Measurements from ENCODE around the gene TMEM238L.

The TMEM238L gene

DNA sequence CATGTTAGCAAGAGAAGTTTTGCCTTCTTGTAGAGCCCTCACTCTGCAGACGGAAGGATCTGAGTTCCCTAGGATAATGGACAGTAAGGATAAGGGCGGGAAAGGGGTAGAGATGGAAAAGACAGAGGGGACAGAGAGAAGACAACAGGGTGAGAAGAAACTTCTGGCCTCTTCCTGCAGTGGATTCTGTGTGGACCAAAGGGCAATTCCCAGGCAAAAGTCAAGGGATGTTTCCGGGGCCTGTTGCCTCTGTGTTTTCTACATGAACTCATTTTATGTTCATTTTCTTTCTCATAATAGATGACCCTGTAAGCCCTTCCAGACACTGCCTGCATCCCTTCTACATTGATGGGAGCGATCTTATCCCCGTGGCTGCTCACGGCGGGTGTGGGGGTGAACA is 647 bp upstream of the TMEM238L start:
- no peak for DNase-seq (ENCODE audit: low read depth in 2 of 2)

DNA sequence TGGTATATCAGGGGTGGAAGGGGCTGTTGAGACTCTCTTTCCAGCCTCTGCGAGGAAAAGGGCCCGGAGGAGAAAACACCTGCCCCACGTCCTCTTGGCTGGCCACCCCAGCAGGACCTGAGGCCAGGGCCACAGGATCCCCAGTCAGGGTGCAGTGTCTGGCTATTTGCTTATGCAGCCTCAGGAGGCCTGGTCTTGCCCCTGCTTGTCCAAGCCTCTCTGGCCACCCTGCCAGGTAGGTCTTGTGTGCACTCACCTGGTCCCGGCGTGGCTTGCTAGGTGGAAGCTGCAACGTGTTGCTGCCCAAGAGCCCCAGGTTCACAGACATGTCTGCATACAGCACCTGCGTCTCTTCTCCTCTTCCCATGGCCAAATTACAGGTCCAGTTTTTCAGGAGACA is 549 bp downstream of the TMEM238L start:
- DNase-seq (ENCODE audit: low read depth in 2 of 2) = no peak

DNA sequence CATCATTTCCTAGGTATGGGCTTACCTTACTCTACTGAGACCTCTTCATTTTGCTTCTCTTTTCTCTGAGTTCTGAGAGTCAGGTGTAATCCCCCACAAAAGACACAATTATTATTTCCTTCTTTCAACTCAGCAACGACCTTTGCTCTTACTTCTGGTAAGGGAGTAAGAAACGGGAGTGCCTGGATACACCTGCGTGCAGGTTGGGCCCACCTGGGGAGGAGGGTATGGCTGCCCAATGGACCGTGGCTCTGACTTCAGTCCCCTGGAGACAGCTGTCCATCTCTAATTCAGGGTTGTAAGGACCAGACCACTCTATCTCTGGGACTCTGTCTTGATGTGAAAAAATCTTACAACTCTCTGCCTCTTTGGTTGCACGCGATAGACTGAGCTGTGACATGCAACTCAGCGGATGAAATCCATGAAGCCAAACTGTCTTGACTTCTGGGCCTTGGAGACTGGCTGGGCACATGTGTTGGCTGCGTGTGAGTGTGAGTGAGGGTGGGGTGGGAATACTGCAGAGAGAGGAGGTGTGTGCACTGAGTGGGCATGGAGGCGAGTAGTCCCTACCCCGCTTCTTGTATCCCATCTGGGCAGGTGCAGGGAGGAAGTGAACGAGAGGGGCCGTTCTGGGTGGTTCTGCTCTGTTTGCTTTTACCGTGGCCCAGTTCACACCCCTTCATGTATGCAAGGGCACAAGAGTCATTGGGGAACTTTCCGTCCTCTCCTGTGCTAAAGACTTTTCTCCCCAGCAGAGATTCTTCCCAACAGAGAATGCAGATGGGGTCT is 1.2 kb downstream of the TMEM238L start:
- no peak for DNase-seq (ENCODE audit: low read depth in 2 of 2)

DNA sequence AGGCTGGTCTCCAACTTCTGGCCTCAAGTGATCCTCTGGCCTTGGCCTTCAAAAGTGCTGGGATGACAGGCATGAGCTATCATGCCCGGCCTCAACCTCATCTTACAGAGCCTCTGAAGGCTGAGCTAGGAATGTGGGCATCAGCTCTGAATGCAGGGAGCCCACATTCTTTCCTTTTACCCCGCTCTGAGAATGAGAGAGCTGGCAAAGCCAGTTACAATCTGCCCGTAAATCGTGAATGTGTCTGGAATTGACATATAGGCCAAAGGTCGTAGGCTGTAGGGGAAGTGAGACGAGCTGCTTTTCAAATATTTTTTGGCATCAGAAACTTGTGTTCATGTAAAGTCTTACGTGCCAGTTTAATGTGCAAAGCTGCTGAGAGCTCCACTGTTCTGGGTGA is 4.5 kb downstream of the TMEM238L start:
- DNase-seq (ENCODE audit: low read depth in 2 of 2) = no peak

DNA sequence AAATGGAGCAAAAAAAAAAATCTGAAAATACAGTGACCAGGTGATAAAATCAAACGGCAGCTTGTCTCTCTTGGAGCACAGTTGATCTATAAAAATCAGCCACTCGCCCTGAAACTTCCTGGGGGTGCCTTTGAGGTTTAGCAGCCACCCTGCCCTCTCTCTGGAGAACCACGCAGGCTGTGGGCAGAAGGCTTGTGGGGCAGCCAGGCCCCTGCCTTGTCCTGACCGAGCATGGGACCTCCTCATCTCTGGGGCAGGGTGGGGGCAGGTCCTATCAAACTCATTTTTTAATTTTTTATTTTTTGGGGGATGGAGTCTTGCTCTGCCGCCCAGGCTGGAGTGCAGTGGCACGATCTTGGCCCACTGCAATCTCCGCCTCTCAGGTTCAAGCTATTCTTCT is 5.0 kb downstream of the TMEM238L start:
- DNase-seq (ENCODE audit: low read depth in 2 of 2) = no peak

DNA sequence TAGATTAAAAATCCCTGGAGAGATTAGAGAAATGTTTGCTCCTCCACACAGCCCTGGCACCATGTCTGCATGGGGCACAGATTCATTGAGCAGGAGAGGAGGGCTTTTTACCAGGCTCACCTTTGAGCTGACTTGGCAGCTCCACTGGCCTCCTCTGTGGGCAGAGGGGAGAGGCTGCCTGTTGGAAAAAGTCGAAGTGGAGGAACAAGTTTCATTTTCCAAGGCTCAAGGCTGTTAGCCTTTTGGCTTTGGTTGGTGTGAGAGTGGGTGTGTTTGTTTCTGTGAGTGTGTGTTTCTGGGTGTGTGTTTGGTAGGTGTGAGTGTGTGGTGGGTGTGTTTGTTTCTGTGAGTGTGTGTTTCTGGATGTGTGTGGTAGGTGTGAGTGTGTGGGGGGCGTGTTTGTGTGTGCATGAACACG is 5.6 kb downstream of the TMEM238L start:
- no peak for DNase-seq (ENCODE audit: low read depth in 2 of 2)

DNA sequence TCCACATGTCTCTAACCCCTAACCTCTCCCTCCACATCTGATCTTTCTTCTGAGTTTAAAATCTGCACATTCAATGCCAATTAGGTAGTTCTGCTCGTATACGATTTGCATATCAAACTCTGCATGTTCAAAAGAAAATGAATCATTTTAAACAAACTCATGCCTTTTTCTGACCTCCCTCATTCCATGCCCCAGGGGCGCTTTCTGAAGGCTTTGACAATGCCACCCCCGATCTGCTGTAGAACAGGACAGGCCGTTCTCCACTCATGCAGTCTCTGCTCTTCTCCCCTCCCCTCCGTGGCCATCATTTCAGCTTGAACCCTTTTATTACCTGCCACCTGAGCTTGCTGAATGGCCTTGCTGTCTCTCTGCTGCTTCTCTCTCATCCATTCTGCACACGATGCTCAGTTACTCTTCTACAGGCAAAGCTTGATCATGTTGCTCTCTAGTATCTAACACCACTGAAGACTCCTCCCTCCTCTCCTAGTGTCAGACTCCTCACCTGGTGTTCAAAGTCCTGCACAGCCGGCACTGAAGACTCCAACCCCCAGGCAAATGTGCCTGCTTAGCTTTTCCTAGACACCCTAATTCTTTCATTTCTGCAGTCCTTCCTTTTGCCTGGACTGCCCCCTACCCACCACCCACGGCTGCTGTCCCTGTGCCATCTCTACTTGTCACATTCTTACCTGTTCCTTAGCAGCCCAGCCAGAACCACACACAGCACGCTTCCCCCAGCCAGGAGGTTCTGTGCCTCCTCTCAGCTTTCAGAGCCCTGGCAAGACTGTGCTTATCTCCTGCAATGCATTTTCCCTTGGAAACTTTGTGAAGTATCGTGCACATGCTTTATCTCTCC is 6.2 kb downstream of the TMEM238L start:
- no peak for DNase-seq (ENCODE audit: low read depth in 2 of 2)

DNA sequence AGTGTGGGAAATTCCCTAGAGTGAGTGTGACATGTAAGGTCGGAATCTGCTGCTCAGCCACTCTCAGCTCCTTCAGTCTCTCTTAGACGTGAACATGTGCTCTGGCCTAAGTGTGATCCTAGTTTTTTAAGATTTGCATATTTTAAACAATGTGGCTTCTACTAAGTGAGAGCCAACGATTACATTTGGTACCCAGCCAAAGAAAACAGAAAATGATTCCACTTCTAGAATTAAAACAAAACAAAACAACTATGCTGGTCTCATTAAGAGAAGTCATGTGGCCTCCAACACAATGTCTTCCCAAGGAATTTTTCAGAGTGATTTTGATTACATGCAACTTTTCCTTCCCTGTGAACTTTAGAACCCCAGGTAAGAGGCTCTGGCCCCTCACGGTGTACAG is 10.1 kb downstream of the TMEM238L start:
- DNase-seq (ENCODE audit: low read depth in 2 of 2) = no peak

DNA sequence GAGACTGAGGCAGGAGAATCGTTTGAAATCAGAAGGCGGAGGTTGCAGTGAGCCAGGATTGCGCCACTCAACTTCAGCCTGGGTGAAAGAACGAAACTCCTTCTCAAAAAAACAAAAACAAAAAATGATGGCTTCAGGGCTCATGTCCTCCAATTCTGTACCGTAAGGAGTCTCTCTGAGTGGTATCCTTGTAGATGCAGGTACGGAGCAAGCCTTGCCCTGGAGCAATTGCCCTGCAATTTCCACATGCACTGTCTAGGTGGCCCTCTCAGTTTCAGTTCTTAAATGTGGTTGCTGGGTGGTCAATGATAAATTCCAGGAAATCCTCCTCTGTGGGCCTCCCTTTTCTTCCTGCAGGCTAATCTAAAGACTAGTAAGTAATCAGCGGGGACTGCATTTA is 10.6 kb downstream of the TMEM238L start:
- no peak for DNase-seq (ENCODE audit: low read depth in 2 of 2)

DNA sequence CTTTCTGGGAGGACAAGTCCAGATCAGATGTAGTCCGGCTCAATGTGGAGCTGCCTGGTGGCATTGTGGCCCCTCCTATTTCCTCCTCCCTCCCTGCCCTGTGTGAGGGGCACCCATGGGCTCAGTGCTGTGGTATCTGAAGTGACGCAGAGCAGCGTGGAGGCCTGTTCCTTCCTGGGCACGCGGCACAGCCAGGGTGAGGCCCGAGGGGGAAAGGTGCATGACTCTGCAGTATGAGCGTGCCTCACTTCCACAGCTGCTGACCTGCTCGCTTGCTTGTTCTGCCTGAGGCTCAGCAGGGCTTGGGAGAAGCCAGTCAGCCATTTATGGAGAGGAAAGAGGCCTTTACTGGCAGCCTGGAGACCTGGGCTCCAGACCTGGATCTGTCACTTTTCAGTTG is 11.7 kb downstream of the TMEM238L start:
- no peak for DNase-seq (ENCODE audit: low read depth in 2 of 2)

DNA sequence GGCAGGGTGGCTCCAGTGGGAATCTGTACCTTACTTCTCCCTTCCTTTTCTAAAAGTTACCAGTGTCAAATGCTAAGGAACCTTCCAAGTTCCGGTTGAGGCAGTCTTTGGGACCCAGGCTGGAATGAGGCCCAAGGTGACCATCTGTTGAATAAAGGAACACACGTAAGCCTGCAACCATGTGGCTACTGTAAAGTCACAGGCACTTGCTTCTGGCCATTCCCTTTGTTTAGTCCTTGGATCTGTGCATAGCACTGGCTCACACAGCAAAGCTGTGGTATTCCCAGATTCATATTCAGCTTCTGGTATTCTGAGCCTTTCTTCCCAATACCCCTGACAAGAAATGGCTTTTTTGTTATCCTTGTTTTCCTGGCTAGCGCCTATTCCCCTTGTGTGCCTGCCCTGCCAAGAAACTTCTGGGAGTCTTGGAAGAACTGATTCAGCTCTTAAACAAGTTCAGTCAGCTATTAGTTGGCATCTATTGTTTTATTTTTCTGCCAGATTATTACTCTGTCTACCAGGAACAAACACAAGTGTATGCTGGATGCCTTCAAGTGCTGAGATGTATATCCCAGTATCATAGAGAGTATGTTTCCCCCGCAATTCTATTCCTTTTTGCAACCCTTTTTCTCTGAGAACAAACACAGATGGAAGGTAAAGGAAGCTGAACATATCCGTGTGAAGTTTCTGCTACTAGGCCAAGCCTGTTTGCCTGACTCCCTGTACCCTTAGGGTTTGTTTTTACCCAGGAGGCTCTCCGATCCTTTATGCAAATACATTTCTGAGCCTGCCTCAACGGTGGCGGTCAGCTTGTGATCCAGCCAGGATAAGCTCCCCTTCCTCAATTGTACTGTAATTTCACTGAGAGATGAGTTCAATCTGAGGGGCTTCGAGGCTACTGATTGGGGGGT is 13.2 kb downstream of the TMEM238L start:
- DNase-seq (ENCODE audit: low read depth in 2 of 2) = no peak

DNA sequence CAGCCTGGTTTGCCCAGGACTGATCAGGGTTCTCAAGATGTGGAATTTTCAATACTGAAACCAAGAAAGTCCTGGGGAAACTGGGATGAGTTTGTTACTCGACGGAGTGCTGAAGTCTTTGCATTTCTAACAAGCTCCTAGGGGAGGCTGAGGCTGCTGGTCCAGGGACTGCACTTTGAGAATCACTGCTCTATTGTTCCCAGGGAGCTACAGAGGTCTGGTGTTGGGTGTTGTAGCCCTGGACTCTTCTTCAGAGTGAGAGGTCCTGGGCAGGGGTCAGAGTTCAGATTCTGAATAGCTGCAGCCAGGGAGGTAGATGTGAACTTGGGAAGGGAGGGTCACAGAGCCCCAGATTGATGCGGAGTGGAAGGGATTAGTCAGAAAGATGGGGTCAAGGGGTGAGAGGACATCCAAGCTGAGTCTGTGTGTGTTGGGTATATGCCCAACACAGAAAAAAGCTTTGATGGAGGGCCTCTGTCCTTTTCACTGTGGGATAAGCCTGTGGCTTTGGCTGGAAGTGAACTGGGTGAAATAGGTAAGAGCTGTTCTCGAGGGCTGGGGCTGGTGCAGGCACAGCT is 14.1 kb downstream of the TMEM238L start:
- DNase-seq (ENCODE audit: low read depth in 2 of 2) = no peak

DNA sequence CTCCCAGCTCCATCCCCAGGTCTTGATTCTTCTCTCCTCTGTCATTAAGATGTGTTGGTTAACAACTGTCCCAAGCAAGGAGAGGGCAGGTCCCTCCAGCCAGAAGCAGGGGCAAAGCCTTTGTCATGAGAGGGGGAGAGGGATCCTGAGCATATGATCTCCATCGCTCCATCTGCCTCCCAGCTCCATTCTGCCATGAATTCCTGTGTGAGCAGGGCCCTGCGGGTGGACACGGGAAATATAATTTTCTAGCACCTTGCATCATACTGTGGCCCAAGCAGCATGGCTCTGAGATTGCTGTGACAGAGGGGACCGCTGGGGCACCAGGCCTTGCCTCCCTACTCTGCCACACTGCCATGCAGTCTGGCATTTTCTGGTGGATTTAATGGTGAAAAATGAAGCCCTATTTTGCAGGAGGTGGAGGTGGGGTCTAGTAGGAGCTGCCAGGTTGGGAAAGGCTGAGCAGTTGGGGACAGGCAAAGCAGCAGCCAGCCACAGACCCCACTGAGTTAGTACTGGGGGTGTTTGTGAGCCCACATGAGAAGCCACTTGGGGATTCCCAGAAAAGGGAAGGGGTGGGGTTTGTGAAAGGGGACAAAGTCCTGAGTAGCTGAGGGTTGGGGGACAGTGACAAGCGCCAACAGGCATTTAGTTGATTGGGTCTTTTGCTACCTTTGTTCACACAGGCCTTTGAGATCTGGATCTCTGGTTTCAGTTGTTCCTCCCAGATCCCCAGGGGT is 16.4 kb downstream of the TMEM238L start:
- DNase-seq (ENCODE audit: low read depth in 2 of 2) = no peak

DNA sequence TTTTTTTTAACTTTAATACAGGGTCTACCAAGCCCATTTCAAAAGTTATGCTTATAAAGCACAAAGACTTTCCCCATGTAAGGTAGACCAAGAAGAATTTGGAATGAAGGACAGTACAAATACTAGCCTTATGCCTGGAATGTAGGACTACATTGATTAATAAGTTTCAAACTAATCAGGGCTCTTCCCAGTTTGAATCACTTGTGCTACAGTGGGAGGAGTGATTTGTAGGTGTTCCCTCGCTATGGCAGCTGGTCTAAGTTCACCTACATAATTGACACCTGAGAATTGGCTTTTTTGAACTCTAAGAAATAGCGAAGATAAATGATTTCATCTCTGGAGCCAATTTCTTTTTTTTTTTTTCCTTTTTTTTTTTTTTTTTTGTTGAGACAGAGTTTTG is 18.6 kb downstream of the TMEM238L start:
- DNase-seq (ENCODE audit: low read depth in 2 of 2) = no peak

DNA sequence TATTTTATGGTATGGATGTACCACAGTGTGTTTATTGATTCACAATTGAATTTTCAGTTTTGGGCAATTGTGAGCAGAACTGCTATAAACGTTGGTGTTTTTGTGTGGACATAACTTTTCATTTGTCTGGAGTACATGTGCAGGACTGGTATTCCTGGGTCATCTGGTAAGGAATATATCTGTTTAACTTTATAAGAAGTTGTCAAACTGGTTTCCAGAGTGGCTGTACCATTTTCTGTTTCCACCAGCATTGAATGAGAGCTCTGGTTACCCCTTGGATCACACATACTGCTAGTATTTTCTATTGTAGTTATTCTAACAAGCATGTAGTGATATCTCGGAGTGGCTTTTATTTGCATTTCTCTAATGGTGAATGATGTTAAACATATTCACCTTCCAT is 24.3 kb downstream of the TMEM238L start:
- no peak for DNase-seq (ENCODE audit: low read depth in 2 of 2)

DNA sequence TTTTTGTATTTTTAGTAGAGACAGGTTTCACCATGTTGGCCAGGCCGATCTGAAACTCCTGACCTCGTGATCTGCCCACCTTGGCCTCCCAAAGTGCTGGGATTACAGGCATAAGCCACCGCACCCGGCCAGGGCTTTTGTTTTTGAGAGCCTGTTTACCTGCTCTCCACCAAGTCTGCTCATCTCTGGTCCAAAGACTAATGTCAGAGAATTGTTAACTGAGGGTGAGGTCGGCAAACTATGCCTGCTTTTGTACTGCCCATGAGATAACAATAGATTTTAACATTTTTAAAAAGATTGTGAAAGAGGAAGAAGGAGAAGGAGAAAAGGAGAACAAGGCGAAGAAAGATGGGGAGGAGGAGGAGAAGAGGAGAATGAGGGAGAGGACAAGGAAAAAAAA is 26.0 kb downstream of the TMEM238L start:
- DNase-seq (ENCODE audit: low read depth in 2 of 2) = no peak

DNA sequence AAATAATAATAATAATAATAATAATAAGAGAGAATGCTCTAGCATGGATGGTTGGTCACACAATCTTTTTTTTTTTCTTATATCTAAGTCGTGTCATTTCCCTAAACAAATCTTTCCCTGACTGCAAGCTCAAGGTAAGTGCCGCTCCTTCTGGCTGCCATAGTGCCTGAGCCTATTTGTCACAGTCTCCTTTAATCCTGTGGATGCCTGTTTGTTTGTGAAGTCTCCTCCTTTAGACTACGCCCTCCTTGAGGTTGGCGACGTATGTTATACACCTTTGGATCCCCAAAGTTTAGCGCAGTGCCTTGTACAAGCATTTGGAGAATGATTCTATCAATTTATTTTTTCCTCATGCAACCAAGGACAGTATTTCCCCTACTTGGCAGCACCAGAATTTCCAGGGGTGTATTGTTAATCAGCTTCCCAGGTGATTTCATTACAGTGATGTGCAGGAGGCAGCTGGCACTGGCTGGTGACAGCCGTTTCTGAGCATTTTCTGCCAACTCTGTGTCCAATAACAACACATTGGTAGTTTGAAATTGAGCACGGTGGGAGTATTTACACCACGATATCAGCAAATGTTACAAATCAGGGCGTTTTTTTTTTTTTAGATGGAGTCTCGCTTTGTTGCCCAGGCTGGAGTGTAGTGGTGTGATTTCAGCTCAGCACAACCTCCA is 26.6 kb downstream of the TMEM238L start:
- DNase-seq (ENCODE audit: low read depth in 2 of 2) = no peak

DNA sequence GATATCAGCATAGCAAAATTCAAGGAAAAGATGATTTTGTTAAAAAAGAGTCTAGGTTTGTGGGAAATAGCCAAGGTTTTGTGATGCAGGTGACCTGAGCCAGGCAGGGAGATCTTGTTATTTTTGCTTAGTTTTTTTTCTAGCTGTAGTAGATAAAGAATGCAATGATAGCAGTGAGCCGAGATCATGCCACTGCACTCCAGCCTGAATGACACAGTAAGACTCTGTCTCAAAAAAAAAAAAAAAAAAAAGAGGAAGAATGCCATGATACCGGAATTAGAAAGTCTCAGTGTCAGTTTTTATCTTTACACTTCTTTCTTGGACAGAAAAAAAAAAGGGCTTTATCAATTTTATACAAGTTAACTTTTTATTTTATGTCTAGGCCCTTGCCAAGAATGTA is 27.5 kb downstream of the TMEM238L start:
- DNase-seq (ENCODE audit: low read depth in 2 of 2) = no peak

DNA sequence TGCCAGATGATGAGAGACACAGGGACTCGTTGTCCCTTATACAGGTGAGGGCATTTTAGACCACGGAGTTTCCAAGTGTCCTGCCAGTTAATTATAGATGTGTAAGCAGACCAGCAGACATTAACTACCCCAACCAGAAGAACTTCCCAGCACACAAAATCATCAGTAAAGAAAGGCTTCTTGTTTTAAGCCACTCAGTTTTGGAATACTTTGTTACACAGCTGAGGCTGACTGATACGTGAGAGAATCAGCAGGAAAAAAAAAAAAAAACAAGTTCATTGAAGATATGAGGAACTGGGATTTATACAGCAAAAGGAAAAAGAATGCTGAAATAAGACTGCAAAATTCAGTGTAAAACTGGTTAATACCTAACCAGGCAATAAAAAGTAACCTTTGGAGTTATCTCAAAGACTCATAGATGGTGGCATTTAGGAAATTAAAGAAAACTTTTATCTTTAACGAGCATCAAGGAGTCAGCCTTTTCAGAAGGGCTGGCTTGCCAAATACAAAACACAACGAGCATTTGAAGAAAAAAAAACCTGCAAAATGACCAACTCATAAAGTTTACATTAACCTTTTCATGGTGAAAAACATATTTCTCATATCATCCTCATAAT is 28.1 kb downstream of the TMEM238L start:
- no peak for DNase-seq (ENCODE audit: low read depth in 2 of 2)

DNA sequence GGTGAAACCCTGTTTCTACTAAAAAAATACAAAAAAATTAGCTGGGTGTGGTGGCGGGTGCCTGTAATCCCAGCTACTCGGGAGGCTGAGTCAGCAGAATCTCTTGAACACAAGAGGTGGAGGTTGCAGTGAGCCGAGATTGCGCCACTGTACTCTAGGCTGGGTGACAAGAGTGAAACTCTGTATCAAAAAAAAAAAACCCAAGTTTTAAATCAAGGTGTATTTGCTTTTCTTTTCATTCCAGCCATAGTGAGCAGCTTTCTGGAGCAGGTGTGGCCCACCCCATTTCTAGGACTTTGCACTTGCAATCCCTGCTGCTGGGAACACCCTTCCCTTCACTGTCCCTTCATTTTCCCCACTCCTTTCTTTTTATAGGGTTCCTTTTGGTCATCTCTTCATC is 28.8 kb downstream of the TMEM238L start:
- no peak for DNase-seq (ENCODE audit: low read depth in 2 of 2)
